CD1c-positive myeloid dendritic cell (primary cell): ENCODE measurements around the gene ZCCHC7.
"Not testable (repeated sequence)": the region's sequence is repeated elsewhere in the genome, so short reads cannot be mapped to it uniquely, and the experiment has no call there.

Experiments
- DNase-seq: peaks from one replicate; pipeline ENCODE4 v3.0.0-alpha.2; 2016; ENCODE audit errors: extremely low spot score

ZCCHC7 gene

DNA sequence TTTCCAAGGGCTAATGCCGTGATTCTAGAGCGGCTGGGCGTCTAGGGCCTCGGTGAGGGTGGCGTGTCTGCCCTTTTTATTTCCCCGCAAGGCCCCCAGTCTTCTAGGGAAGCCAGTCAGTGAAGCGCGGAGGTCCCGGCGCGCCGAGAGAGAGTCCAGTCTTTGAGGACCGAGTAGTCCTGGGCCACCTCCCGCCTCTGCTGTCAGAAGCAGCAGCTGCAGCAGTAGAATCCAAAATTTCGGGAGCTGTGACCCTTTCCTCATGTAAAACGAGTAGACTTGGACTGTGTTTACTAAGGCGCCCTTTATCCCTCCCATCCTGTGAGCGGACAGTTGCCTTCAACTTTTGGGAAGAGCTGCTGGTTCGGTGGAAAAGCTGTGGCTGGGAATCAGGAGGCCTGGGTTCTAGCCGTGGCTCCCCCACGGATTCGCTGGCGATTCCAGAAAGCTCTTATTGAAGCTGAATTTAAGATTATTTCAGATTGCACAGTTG, 515 bp downstream of the ZCCHC7 start:
- DNase-seq: peak; percentile 51

DNA sequence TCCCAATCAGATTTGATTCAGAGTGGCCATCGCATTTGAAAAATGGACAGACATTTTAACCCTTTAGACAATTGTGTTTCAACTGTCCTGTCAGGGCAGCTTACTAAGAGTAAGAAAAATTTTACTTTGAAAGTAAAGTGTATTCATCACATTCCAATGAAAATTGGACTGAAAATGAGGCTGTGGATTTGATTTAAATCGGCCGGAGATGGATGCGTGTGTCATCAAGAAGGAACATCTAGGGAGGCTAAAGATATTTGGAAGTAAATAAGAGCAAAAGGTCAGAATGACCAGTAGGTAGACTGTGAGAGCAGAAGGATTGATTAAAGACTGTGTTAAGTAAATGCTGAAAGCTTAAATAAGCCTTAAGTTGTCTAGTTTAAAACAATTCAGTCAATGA, 1.5 kb downstream of the ZCCHC7 start:
- no peak for DNase-seq

DNA sequence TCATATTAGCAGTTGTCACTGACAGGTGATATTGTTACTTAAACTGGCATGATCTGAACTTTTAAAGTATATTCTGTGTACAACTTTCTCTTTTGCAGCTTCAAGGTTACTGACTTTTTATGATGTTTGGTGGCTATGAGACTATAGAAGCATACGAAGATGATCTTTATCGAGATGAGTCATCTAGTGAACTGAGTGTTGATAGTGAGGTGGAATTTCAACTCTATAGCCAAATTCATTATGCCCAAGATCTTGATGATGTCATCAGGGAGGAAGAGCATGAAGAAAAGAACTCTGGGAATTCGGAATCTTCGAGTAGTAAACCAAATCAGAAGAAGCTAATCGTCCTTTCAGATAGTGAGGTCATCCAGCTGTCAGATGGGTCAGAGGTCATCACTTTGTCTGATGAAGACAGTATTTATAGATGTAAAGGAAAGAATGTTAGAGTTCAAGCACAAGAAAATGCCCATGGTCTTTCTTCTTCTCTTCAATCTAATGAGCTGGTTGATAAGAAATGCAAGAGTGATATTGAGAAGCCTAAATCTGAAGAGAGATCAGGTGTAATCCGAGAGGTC, 5.9 kb downstream of the ZCCHC7 start:
- no peak for DNase-seq

DNA sequence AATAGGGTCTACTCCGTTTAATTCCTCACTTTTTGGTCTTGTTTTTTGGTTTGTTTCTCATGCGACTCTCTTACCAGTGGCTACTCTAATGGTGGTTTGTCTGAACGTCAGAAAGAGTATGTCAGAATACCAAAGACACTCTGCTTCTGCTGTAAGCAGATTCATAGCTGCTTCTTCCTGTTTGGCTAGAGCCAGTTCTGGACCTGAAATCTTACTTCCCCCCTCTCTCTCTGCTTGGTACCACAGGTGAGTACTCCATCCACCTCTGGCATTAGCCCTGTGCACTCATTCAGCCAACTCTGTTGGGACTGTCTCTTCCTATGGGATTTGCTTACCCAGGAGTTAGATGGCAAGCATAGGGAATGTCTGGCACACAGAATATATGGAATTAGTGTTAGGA, 6.6 kb downstream of the ZCCHC7 start:
- no peak for DNase-seq

DNA sequence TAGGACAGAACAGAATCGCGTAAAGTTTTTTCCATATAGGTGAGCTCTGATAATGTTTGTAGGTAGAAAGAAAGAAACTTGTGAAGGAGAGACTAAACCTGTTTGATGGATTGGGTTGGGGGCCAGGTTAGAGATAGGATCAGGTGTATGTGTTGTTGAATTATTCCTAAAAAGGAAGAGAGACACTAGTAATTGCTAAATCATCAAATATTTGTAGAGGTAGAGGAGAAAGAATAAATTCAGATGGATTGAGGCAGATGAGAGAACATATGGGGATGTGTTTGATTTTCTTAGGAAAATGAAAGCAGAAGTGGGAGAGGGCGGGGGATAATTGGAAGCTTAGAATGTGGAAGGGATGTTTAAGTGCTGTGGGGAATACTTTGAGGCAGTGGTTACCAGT, 7.7 kb downstream of the ZCCHC7 start:
- peak; percentile 35 for DNase-seq

DNA sequence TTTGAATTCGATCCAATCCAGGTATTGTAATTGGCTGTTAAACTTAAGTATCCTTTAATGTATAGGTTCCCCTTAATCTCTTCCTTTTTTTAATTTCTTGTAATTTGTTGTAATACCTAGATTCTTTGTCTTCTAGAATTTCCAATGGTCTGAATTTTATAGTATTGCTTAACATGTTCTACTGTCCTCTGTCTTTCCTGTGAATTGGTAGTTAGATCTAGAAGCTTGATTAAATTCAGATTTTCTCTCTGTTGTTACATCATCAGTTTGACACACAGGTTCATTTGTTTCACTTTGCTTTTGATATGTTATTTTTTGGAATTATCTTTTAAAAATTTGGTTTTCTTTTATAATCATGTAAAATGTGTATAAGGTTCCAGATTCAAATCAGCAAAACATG, 13.8 kb downstream of the ZCCHC7 start:
- DNase-seq: no peak

DNA sequence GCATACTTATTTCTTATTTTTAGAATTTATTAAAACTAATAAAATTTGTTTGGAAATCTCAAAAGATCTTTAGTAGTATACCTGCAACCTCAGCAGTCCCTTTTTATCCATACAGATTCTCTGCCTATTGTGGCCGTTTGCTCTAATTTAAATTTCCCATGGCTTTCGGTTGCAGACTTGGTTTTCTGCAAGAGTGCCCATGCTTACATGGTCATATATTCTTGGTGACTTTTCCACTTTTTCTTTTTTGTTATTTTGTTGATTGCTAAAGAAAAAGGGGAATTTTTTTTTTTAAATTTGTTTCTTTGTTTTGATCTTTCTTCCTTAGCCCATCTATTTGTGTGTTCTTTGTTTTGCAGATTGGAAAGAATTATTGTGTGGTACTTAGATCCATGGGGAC, 20.6 kb downstream of the ZCCHC7 start:
- DNase-seq: no peak

DNA sequence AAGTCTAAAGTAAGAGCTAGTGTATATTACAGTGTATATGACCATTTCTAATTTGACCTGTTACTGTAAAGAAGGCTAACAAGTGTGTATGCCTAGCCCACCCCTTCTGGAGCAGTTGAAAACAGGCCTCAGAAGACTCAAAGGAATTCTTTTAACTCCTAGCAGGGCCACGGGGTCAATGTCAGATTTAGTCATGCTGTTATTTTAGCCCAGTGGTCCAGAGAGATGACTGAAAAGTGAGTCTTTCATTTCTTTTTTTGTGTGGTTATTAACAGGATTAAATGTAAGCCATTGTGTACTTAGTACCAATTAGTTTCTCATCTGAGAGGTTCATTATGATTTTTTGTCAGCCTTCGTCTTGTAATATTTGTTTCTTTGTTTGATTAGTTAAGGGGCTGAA, 24.4 kb downstream of the ZCCHC7 start:
- no peak for DNase-seq

DNA sequence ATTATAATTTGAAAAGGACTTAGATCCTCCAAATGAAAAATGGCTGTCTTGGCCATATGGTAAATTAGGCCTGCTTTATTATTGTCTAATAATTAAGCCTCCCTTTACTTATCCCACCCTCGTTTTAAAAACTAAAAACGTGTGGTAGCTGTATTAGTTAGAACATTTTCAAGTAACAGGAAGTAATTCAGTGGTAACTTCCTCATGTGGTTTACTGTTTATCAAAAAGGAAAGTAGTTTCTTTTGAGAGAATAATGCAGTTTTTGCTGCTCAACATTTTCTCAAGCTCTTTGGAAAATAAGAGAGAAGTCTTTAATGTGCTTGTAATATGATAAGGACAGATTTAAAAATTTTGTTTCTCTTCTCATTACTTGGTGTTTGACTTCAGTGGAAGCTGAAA, 26.0 kb downstream of the ZCCHC7 start:
- DNase-seq: peak; percentile 70

DNA sequence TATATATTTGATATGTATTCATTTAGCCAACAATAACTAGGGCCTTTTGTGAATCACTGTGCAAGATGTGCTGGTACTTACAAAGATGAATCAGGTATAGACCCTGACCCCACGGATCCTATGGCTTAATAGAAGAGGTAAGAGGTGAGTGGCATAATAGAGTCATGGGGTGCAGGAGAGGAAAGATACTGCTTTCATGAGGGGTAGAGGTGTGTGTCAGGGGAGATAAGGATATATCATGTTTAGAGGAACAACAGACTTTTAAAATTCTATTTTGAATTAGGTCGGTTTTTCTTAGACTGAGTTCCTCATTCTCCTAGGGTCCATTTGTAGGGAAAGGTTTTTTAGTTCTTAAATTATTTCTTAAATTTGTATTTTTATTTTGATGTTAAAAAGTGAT, 27.8 kb downstream of the ZCCHC7 start:
- no peak for DNase-seq

DNA sequence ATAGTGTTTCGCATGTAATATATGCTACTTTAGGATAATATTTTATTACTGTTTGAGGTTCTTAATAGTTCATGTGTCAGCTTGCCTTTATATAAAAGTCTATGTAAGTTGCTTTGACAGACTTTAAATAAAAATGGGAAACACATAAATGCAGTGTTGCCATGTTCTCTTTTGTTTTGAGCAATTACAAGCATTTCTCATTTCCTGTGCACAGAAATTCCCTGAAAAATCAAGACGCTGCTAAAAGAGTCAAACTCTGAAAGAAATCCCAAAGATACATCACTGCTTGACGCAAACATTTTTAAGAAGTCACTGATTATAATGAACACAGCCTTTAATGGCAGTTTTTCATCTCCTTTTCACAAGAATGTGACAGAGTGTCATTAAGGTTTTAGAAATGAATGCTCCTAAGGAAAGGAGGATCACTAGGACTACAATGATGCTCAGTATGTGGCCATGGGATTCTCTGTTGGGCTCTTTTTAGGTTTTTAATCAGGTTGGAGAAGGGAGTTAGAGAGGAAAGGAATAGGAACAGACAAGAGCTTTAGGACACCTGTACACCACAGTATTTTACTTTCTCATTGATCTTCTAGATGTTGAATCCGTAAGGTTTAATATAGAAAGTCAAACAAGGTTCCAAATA, 29.4 kb downstream of the ZCCHC7 start:
- no peak for DNase-seq

DNA sequence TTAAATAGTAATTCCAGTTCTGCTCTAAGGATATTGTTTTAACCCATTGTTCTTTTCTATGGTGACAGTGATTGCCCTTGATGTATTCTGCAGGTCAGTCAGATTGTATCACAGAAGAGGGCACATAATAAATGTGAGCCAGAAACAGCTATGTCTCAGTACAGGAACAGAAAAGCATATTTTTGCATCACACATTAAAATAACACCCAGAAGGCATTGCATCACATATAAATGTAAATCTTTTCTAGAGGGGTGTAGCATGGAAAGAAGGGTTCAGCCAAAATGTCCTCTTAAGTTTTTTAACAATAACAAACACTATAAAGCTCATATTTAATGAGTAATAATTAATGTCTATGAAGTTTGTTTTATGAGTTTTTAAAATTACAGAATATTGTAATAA, 30.0 kb downstream of the ZCCHC7 start:
- no peak for DNase-seq

DNA sequence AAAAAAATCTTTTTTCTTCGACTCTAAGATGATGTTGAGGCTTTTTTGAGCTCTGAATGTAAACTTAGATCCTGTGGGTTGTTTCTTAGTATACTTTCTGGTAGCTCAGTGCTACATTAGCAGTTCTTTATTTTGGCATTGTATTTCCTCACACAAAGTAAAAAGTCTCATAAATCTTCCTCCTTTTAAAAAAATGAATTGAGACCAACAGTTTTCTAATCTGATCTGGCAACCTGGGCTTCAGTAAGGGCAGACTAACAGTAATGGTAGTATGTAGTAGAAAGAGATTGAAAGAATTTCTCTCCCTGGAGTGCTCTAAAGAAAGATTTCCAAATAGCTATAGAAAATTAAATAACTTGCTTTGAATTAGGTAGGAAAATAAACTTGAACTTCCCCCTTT, 31.4 kb downstream of the ZCCHC7 start:
- no peak for DNase-seq

DNA sequence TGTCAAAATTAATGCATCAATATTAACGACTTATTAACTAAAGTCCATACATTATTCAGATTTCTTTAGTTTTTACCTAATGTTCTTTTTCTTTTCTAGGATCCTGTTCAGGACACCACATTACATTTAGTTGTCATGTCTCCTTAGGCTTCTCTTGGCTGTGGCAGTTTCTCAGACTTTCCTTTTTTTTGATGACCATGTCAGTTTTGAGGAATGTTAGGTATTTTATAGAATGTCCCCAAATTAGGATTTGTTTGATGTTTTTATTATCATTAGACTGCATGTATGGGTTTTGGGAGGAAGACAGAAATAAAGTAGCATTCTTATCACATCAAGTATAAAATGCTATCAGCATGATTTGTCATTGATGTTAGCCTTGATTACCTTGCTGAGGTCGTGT, 32.0 kb downstream of the ZCCHC7 start:
- no peak for DNase-seq

DNA sequence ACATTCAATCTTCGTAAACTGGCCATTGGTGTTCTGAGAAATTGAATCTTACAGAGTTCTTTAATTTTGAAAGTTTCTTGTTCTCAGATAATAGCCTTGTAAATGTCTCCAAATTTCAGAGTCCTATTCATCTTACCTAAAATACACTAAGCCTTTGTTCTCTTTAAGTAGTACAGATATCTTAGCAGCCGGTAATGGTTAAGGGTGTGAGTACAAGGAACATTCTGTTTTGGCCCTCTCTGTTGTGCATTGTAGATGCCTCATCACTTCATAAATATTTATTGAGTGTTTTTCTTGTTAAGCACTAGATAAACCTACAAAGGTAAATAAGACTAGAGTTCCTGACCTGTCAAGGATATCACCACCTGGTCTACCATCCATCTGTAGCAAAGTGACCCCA, 35.2 kb downstream of the ZCCHC7 start:
- DNase-seq: no peak

DNA sequence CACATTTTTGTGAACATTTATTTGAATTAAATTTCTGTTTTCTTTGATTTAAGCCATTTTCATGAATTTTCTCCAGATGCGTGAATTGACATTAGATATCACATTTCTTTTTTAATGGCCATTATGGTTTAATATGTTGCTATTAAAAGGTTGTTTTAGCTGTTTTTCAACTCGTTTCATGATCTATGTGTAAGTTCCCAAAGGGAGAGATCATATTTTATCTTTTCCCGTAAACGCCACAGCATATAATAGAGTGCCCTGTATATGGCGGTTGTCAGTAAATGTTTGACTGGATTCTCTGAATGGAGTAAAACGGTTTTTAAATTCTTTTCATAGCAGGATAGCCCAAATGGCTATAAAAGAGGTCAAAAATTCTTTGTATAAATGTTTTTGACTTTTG, 35.8 kb downstream of the ZCCHC7 start:
- no peak for DNase-seq

DNA sequence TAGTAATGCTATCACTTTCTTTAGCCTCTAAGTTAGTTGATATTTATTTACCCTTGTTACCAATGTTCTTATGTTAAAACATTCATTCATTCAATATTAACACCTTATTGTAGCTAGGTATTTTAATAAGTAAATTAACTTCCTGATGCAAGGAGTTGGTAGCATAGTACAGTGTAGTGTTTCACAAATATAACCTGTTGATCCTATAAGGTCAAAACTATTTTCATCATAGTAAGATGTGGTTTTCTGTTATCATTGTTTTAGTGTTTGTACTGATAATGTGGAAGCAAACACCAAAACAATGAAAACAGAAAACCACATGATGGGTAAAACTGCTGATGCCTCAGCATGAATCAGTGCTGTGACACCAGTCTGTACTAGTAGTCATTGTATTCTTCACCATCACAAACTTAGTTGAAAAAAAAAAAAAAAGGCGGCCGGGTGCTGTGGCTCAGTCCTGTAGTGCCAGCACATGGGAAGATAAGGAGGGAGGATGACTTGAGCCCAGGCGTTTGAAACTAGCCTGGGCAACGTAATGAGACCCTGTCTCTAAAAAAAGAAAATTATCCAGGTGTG, 36.5 kb downstream of the ZCCHC7 start:
- DNase-seq: no peak

DNA sequence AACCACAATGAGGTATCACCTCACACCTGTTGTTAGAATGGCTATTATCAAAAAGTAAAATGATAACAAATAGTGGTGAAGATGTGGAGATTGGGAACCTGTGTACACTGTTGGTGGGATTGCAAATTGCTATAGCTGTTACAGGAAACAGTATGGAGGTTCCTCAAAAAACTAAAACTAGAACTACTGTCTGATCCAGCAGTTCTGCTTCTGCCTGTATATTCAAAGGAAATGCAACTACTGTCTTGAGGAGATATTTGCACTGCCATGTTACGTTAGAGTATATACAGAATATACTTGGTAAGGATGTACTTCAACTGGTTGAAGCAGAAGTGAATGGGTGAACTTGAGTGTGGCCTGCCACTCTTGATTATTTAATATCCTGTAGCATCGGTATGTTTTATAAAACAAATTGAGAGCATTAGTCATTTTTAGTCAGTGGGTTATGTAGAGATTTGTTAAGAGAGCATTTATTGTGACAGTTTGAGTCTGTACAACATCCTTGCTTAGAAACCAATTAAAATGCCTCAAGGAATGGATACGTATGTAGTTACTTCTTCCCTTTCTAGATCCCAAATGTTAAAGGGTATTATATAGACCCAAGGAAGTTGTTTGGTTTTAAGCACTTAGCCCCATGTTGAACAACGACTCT, 37.5 kb downstream of the ZCCHC7 start:
- peak; percentile 43 for DNase-seq

DNA sequence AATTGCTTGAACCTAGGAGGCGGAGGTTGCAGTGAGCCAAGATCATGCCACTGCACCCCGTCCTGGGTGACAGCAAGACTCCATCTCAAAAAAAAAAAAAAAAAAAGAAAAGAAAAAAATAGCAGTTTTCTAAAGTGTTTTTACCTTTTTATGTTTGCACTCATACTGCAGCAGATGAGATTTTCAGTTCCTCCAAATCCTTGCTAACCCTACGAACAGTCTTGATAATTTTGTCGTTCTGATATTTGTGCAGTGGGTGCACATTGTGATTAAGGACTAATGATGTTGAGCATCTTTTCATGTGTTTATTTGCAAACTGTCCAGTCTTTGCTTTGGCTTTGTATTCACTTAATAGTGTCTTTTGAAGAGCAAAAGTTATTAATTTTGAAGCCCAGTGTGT, 42.9 kb downstream of the ZCCHC7 start:
- no peak for DNase-seq

DNA sequence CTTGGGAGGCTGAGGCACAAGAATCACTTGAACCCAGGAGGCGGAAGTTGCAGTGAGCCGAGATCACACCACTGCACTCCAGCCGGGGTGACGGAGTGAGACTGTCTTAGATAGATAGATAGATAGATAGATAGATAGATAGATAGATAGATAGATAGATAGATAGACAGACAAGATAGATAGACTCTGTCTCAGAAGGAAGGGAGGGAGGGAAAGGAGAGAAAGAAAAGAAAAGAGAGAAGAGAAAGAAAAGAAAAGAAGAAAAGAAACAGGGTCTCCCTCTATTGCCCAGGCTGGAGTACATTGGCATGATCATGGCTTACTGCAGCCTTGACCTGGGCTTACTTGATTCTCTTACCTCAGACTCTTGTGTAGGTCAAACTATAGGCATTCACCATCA, 44.0 kb downstream of the ZCCHC7 start:
- DNase-seq: not testable (repeated sequence)

DNA sequence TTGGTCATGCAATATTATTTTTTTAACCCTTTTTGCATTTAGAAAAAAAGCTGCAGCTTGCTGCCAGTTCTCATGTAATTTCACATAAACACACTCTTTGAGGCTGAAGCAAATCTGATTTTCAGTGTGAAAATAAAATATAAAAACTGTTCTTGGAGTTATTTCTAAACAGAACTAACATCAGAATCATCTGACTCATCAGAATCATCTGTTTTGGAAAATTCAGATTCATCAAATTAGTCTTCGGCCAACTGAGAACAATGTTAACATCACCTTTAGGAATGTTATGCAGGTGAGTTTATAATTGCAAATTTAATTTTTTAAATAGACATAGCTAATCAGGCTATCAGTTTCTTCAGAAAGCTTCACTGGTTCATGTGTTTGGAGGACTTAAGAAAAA, 45.3 kb downstream of the ZCCHC7 start:
- no peak for DNase-seq

DNA sequence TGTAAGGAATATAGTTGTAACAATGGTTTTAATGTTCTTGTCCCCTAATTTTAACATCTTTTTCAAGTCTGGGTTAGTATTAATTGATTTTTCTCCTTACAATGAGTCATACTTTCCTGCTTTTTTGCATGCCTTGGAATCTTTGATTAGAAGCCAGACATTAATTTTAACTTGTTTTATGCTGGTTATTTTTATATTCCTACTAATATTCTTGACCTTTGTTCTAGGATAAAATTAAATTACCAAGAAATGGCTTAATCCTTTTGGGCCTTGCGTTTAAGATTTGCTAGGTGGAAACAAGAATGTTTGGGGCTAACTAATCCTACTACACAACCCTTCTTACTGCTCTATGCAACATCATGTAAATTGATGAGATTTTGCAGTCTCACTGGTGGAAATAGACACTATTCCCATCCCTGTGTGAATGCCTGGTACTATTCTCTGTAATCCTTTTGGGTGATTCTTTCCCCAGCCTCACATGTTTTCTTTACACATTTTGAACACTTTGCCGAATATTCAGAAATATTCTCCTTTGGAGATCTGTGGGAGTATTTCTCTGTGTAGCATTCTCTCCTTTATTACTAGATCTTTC, 47.2 kb downstream of the ZCCHC7 start:
- no peak for DNase-seq

DNA sequence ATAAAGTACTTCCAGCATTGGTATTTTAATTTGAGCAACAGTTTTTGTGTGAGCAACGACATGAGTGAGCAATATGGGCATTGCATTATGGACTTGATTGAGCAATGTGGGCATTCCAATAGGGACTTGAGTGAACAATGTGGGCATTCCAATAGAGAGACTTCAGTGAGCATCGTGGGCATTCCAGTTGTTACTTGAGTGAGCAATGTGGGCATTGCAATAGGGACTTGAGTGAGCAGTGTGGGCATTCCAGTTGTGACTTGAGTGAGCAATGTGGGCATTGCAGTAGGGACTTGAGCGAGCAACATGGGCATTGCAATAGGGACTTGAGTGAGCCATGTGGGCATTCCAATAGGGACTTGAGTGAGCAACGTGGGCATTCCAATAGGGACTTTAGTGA, 52.2 kb downstream of the ZCCHC7 start:
- DNase-seq: no peak
